ENCODE data around the gene CCDC184. TPM values are rescaled to one million over a fixed set of nuclear protein-coding genes. Genes with fewer than 3 reads are reported as not detected.
"Not testable (repeated sequence)": the region's sequence is repeated elsewhere in the genome, so short reads cannot be mapped to it uniquely, and the experiment has no call there.

CCDC184 gene
- total and polyA plus RNA-seq, 11 donors: 0.25 to 1.5 (median 0.65) TPM

DNA sequence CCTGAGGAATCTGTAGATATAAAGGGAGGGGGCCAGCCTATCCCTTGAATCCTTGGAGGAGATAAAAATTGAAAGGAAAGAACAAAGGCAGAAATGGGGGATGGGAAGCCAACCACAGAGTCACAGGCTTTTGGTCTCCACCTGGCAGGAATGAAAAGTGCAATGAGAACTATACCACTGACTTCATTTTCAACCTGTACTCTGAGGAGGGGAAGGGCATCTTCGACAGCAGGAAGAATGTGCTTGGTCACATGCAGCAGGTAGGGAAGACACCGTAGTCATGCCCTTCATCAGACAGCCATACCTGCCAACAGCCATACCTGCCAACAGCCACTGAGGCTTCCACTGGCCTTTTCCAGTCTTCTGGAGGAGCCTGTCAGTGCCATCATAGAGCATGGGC is 39.5 kb upstream of the CCDC184 start:
- intact Hi-C loops (cut with DNase I): no loop called here
- no peak for ATAC-seq
- TF ChIP-seq, protein P1, sequence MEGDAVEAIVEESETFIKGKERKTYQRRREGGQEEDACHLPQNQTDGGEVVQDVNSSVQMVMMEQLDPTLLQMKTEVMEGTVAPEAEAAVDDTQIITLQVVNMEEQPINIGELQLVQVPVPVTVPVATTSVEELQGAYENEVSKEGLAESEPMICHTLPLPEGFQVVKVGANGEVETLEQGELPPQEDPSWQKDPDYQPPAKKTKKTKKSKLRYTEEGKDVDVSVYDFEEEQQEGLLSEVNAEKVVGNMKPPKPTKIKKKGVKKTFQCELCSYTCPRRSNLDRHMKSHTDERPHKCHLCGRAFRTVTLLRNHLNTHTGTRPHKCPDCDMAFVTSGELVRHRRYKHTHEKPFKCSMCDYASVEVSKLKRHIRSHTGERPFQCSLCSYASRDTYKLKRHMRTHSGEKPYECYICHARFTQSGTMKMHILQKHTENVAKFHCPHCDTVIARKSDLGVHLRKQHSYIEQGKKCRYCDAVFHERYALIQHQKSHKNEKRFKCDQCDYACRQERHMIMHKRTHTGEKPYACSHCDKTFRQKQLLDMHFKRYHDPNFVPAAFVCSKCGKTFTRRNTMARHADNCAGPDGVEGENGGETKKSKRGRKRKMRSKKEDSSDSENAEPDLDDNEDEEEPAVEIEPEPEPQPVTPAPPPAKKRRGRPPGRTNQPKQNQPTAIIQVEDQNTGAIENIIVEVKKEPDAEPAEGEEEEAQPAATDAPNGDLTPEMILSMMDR (IDR thresholded peaks at IDR 0.05): no peak
- TF ChIP-seq POLR2A (IDR thresholded peaks at IDR 0.05): no peak

DNA sequence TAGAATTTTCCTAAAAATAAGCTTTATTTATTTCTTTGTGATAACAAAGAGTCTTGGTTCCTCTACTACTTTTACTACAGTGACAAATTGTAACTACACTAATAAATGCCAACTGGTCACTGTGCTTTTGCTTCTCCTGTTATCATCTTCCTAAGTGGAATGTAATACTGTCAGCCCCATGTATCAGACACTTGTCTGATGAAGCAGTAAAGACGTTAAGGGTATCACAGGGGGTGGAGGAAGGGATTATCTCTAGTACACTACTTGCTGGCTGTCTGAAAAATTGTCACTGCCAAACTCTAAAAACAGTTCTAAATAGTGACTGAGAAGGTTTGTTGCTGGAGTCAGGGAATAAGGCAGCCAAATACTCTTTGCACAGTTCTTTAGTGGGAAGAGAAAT is 37.5 kb upstream of the CCDC184 start:
- DNase-seq: no peak
- intact Hi-C loops (cut with DNase I): no loop called here
- no peaks in the 10 kb centered on the region for H3K27me3 ChIP-seq
- no peaks in the 10 kb centered on the region for H3K9me3 ChIP-seq
- WGBS, 4 donors: 17 to 45% (median 29%) methylated on average over 1 of the region's 1 CpG
- peak in 1 of 2 donors; percentile 22 for TF ChIP-seq POLR2A (IDR thresholded peaks at IDR 0.05)
- TF ChIP-seq, protein P1 (IDR thresholded peaks at IDR 0.05): no peak
- H3K4me1 ChIP-seq: peaks cover 0 to 55% (median 17%) of the 10 kb centered on the region in 12 donors
- H3K4me3 ChIP-seq: no peak overlapping the region
- peak; percentile 77 to 90 (median 82) for ATAC-seq
- peaks cover 0 to 100% (median 98%) of the 10 kb centered on the region in 9 donors for H3K36me3 ChIP-seq
- peak overlapping the region; percentile 4 to 85 (median 66) for H3K27ac ChIP-seq

More for the DNA sequence above, 39.5 kb upstream of the CCDC184 start:
- WGBS, 4 donors: 68 to 88% (median 77%) methylated on average over 2 of the region's 2 CpGs
- no peak for DNase-seq
- no peaks in the 10 kb centered on the region for H3K27me3 ChIP-seq
- H3K9me3 ChIP-seq: no peaks in the 10 kb centered on the region
- peaks cover 0 to 100% (median 98%) of the 10 kb centered on the region in 9 donors for H3K36me3 ChIP-seq
- no peak overlapping the region for H3K4me3 ChIP-seq
- peak overlapping the region in 2 of 12 donors; percentile 13 for H3K27ac ChIP-seq
- peaks cover 0 to 55% (median 17%) of the 10 kb centered on the region in 12 donors for H3K4me1 ChIP-seq

DNA sequence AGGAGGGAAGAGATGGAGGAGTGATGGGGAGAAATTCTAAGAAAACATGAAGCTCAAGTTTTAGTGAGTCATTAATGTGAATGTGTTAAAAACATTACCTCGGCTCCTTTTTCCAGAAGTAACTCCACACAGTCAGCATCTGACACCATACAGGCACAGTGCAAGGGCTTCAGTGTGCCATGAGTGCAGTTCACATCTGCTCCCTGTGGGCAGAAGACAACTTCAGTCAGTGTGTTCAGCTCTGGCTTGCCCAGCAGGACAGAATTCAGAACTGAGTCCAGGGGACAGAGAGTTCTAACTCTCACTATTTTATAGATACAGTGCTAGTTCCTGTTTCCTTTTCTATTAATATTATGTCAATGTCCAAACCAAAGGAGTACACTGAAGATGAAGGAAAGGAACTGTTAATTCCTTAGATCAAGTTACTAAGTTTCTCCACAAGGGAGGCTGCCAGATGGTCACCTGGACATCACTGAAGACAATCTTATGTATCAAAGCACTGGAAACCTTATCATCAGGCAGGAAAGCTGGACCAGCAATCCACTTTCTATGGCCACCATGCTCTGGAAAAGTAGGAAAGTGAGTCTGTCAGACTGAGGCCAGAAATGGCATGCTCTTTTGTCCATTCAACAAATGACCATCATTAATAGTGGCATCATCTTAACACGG is 32.2 kb upstream of the CCDC184 start:
- no peaks in the 10 kb centered on the region for H3K9me3 ChIP-seq
- no peak for DNase-seq
- 67 to 89% (median 77%) methylated on average over 2 of the region's 2 CpGs for WGBS, 4 donors
- peaks cover 0 to 68% (median 19%) of the 10 kb centered on the region in 12 donors for H3K4me1 ChIP-seq
- peaks cover 0 to 86% (median 77%) of the 10 kb centered on the region in 9 donors for H3K36me3 ChIP-seq
- H3K4me3 ChIP-seq: no peak overlapping the region
- intact Hi-C loops (cut with DNase I): loop anchor here in 1 of 10 donors (10.0 kb wide), 1 partner anchor 186 kb away; the partner anchor contains the start of gene TMEM106C
- H3K27me3 ChIP-seq: no peaks in the 10 kb centered on the region
- peak; percentile 21 to 54 (median 26) for ATAC-seq
- peak overlapping the region in 9 of 12 donors; percentile 1 to 68 (median 33) for H3K27ac ChIP-seq
- TF ChIP-seq POLR2A (IDR thresholded peaks at IDR 0.05): no peak
- TF ChIP-seq, protein P1 (IDR thresholded peaks at IDR 0.05): no peak

DNA sequence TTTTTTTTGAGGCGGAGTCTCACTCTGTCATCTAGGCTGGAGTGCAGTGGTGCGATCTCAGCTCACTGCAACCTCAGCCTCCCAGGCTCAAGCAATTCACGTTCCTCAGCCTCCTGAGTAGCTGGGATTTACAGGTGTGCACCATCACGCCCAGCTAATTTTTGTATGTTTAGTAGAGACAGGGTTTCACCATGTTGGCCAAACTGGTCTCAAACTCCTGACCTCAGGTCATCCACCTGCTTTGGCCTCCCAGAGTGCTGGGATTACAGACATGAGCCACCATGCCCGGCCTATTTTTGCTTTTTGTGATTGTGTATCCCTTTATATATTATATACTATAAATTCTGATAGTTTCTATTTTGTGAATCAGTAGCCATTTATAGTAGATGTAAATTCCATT is 27.7 kb upstream of the CCDC184 start:
- H3K27me3 ChIP-seq, H3K9me3 ChIP-seq, DNase-seq, ATAC-seq, H3K27ac ChIP-seq: not testable (repeated sequence)
- Histone ChIP-seq H3K4me1 (peaks cover 0 to 58% (median 23%) of the 10 kb centered on the region in 12 donors), H3K36me3 (peaks cover 0 to 40% (median 31%) of the 10 kb centered on the region in 9 donors), H3K4me3 (peak overlapping the region in 3 of 12 donors; percentile 69 to 87 (median 80))
- intact Hi-C loops (cut with DNase I): loop anchor here in 9 of 10 donors (2.0 to 10.0 kb wide), 6 partner anchors 33 to 193 kb away; partner anchors contain the start of genes SENP1 (in 6 of the 9) and TMEM106C (in 2 of the 9)
- 93 to 97% (median 95%) methylated on average over 5 of the region's 5 CpGs for WGBS, 4 donors
